HG02610 (cell line): ENCODE data around the gene CLCN4.

Experiments used
- ATAC-seq: cut with Tn5 transposase; IDR thresholded peaks from one replicate; pipeline ENCODE4 v1.9.1; 2021; ENCODE audit warnings: mild to moderate bottlenecking, moderate library complexity; ENCODE audit not compliant: unreplicated experiment

Gene CLCN4

GRCh38 chrX:10156199-10157031 is at the start of gene CLCN4:
Gene CLCN4 (plus strand): TSS chrX:10156975. CDS start chrX:10185033, 28,058 bp downstream.
- no peak for ATAC-seq

GRCh38 chrX:10107483-10107882 is 49.3 kb upstream of the CLCN4 start:
- ATAC-seq: no peak

- no peak for ATAC-seq
Observed at GRCh38 chrX:10108288-10108687, 48.5 kb upstream of the CLCN4 start.

- ATAC-seq: no peak
Observed at GRCh38 chrX:10109695-10110094, 47.1 kb upstream of the CLCN4 start.

- ATAC-seq: peak; percentile 3
Observed at GRCh38 chrX:10110316-10110935, 46.3 kb upstream of the CLCN4 start.

- ATAC-seq: peak; percentile 33
Observed at GRCh38 chrX:10110984-10111363, 45.8 kb upstream of the CLCN4 start.

- ATAC-seq: no peak
Observed at GRCh38 chrX:10111364-10112148, 45.2 kb upstream of the CLCN4 start.

- ATAC-seq: peak; percentile 64
Observed at GRCh38 chrX:10112510-10112909, 44.3 kb upstream of the CLCN4 start.

GRCh38 chrX:10115082-10115481 is 41.7 kb upstream of the CLCN4 start:
- no peak for ATAC-seq

GRCh38 chrX:10117301-10117700 is 39.5 kb upstream of the CLCN4 start:
- ATAC-seq: no peak

- no peak for ATAC-seq
Observed at GRCh38 chrX:10117864-10118377, 38.9 kb upstream of the CLCN4 start.

GRCh38 chrX:10118530-10118929 is 38.2 kb upstream of the CLCN4 start:
- ATAC-seq: no peak

- no peak for ATAC-seq
Observed at GRCh38 chrX:10119399-10119990, 37.3 kb upstream of the CLCN4 start.

GRCh38 chrX:10120331-10120730 is 36.4 kb upstream of the CLCN4 start:
- ATAC-seq: no peak

- no peak for ATAC-seq
Observed at GRCh38 chrX:10120828-10121227, 35.9 kb upstream of the CLCN4 start.

GRCh38 chrX:10121787-10122186 is 35.0 kb upstream of the CLCN4 start:
- peak; percentile 85 for ATAC-seq

GRCh38 chrX:10124506-10125247 is 32.1 kb upstream of the CLCN4 start:
- ATAC-seq: no peak

GRCh38 chrX:10125248-10125615 is 31.5 kb upstream of the CLCN4 start:
- ATAC-seq: no peak

GRCh38 chrX:10126044-10126443 is 30.7 kb upstream of the CLCN4 start:
- no peak for ATAC-seq

- ATAC-seq: no peak
Observed at GRCh38 chrX:10126834-10127233, 29.9 kb upstream of the CLCN4 start.
